ENCODE data around the gene NTM. TPM values are rescaled to one million over a fixed set of nuclear protein-coding genes. Genes with fewer than 3 reads are reported as not detected.

The NTM gene
- total and polyA plus RNA-seq, 2 donors (not counting 3 experiments of a cell fraction or from before 2014, with no cell fraction given): 1.00 to 1.1 TPM

DNA sequence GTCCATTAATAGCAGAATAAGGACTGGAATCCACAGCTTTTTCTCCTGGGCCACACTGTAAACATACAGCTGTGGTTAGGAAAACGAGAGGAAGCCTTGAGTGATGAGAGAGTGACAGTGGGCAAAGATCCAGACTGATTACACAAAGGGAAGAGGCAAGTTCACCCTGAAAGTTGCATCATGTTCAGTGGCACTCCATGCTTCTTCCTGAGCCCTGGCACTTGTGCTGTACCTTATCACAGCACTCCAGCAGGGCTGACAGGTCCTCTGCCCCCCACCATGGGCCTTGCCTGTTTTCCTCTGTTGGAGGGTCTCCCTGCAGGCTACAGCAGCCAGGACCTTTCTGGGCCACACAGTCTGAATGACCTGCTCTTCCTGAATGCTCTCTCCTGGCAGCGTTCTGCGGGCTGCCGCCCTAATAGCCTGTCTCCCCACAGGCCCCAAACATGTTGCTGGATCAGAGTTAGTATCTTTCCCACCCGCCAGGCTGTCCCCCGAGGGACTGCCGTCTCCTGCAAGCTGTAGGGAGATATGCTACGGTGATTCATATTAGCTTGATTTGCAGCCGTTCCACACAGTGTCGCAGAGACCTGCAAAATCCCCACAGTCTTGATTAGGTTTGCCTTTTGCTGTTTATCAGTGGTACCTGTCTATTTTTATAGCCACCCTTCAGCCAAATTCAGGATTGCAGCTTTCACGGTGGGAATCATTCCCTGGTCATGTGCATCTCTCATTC is 60.2 kb downstream of the NTM start:
- TF ChIP-seq MAX (IDR thresholded peaks at IDR 0.05; ENCODE audit: insufficient read depth, insufficient read length) (no peak), POLR2A (IDR thresholded peaks at IDR 0.05; ENCODE audit: low read depth, low read length) (no peak), FOS (IDR thresholded peaks at IDR 0.05; ENCODE audit: borderline replicate concordance, insufficient read depth, low read length) (no peak), MYC (IDR thresholded peaks at IDR 0.05; ENCODE audit: low read depth, low read length) (no peak), POLR2AphosphoS5 (IDR thresholded peaks at IDR 0.05; ENCODE audit: insufficient read depth, low read depth, low read length) (no peak), GATA2 (IDR thresholded peaks at IDR 0.05; ENCODE audit: insufficient read depth, insufficient read length, low read depth, low read length) (no peak), JUN (IDR thresholded peaks at IDR 0.05; ENCODE audit: borderline replicate concordance, insufficient read depth, insufficient read length, low read depth) (no peak), EZH2 (IDR thresholded peaks at IDR 0.05; ENCODE audit: borderline replicate concordance, low read depth, low read length, severe bottlenecking) (no peak)
- TF ChIP-seq, protein P1, sequence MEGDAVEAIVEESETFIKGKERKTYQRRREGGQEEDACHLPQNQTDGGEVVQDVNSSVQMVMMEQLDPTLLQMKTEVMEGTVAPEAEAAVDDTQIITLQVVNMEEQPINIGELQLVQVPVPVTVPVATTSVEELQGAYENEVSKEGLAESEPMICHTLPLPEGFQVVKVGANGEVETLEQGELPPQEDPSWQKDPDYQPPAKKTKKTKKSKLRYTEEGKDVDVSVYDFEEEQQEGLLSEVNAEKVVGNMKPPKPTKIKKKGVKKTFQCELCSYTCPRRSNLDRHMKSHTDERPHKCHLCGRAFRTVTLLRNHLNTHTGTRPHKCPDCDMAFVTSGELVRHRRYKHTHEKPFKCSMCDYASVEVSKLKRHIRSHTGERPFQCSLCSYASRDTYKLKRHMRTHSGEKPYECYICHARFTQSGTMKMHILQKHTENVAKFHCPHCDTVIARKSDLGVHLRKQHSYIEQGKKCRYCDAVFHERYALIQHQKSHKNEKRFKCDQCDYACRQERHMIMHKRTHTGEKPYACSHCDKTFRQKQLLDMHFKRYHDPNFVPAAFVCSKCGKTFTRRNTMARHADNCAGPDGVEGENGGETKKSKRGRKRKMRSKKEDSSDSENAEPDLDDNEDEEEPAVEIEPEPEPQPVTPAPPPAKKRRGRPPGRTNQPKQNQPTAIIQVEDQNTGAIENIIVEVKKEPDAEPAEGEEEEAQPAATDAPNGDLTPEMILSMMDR (IDR thresholded peaks at IDR 0.05; ENCODE audit: extremely low read depth in 1 of 2, insufficient read depth in 1 of 2, low read depth in 1 of 2, low read length in 2 of 2): no peak
- H3K27me3 ChIP-seq (ENCODE audit: control insufficient read depth in 2 of 2, insufficient read depth in 2 of 2, low read length in 2 of 2): no peaks in the 10 kb centered on the region
- H3K4me2 ChIP-seq (ENCODE audit: insufficient read depth, low read length): no peak overlapping the region
- no peaks in the 10 kb centered on the region for H3K9me3 ChIP-seq (replicated peaks; ENCODE audit: control insufficient read depth, insufficient read depth, low read length)
- ChIA-PET POLR2A (no interaction called here), CTCF (no interaction called here)
- no peaks in the 10 kb centered on the region for H4K20me1 ChIP-seq (replicated peaks; ENCODE audit: control insufficient read depth, extremely low read depth, insufficient read depth, low read length)
- H3K79me2 ChIP-seq (ENCODE audit: control insufficient read depth, insufficient read depth, low read length): no peaks in the 10 kb centered on the region
- no peak overlapping the region for H3K4me3 ChIP-seq (replicated peaks in 1 of 3; ENCODE audit: insufficient read depth in 1 of 3, low read depth in 1 of 3, low read length in 3 of 3)
- no peak for FAIRE-seq
- H3K27ac ChIP-seq (ENCODE audit: insufficient read depth, low read depth, low read length): no peak overlapping the region
- intact Hi-C loops (cut with micrococcal nuclease) (no loop called here), dilution Hi-C loops (cut with MboI; ENCODE audit: extremely low pct_ligation_motif_present, low sequenced_read_pairs) (no loop called here)
- BruUV-seq (replicated peaks): no TSS peak
- H3K36me3 ChIP-seq (ENCODE audit: control insufficient read depth in 2 of 2, extremely low read depth in 1 of 2, insufficient read depth in 2 of 2, low read length in 2 of 2): no peaks in the 10 kb centered on the region
- no peaks in the 10 kb centered on the region for H3K4me1 ChIP-seq (ENCODE audit: control insufficient read depth, extremely low read depth, insufficient read depth, low read length)
- H3K9ac ChIP-seq (replicated peaks; ENCODE audit: extremely low read depth, insufficient read depth, low read length): no peak overlapping the region
- DNase-seq (ENCODE audit: low read depth, low spot score): no peak
- H3K9me1 ChIP-seq (replicated peaks; ENCODE audit: control insufficient read depth, extremely low read depth, insufficient read depth, low read length): no peaks in the 10 kb centered on the region
- H2AFZ ChIP-seq (ENCODE audit: low read depth, low read length): no peak overlapping the region

All from endothelial cell of umbilical vein (primary cell).